GM23338 (cell line): ENCODE results near the gene ACVR2A. TPM values are rescaled to one million over a fixed set of nuclear protein-coding genes. Genes with fewer than 3 reads are reported as not detected.

ENCODE experiments used
- EZH2 ChIP-seq: fragments of 200-600 bp; sonication (generic); IDR thresholded peaks from one replicate; pipeline ENCODE4 v1.8.0; 2017; ENCODE audit warnings: antibody characterized with exemption, mild to moderate bottlenecking, low read depth; ENCODE audit not compliant: unreplicated experiment
- JUNB ChIP-seq: IDR thresholded peaks from one replicate; pipeline ENCODE4 v1.6.1; 2016; ENCODE audit warnings: antibody characterized with exemption; ENCODE audit not compliant: unreplicated experiment
- NANOG ChIP-seq: IDR thresholded peaks from 2 replicates; pipeline ENCODE4 v1.6.1; 2016; ENCODE audit warnings: antibody characterized with exemption, borderline replicate concordance
- POLR2AphosphoS5 ChIP-seq: IDR thresholded peaks from 2 replicates; pipeline ENCODE4 v1.6.1; 2016; ENCODE audit warnings: antibody characterized with exemption, low read depth
- REST ChIP-seq: IDR thresholded peaks from one replicate; pipeline ENCODE4 v1.6.1; 2018; ENCODE audit warnings: antibody characterized with exemption; ENCODE audit not compliant: unreplicated experiment
- ZNF331 ChIP-seq: fragments of 250-450 bp; sonication (Bioruptor Pico); IDR thresholded peaks from 2 replicates; pipeline ENCODE4 v1.5.0; 2020; ENCODE audit warnings: low read depth, mild to moderate bottlenecking, moderate library complexity
- ZNF462 ChIP-seq: fragments of 250-450 bp; sonication (Bioruptor Pico); IDR thresholded peaks from 2 replicates; pipeline ENCODE4 v1.5.0; 2020; ENCODE audit warnings: mild to moderate bottlenecking, moderate library complexity
- polyA plus RNA-seq: library from polyadenylated mRNA; unstranded; fragments of >200 nt; fragmentation: Nextera tagmentation; extraction: Ambion mirVana; gene quantifications from 2 replicates; pipeline ENCODE4 v1.2.1, GENCODE V29; 2016
- total RNA-seq: library from RNA; depleted of rRNA; stranded (reverse); fragments of >200 nt; shearing (Covaris generic); gene quantifications from 2 replicates; pipeline ENCODE4 v1.2.3, GENCODE V29; 2014

ACVR2A gene
- total and polyA plus RNA-seq, 2 experiments from 2014 or later = 11.8 to 15.6 TPM

GRCh38 chr2:147916723-147917122, 71.9 kb downstream of the ACVR2A start (continued):
- TF ChIP-seq ZNF462 (CRISPR knock-in tag) (no peak), REST (no peak), JUNB (no peak), NANOG (no peak), ZNF331 (no peak), POLR2AphosphoS5 (no peak), EZH2 (no peak)
